ENCODE results near the gene SLC1A5.

- TF ChIP-seq CTCF (IDR thresholded peaks at IDR 0.05) (no peak), POLR2A (IDR thresholded peaks at IDR 0.05) (no peak)
Measured at GRCh38 chr19:46726551-46726950, 61.8 kb downstream of the SLC1A5 start.

All from uterus (tissue), 2 donors.